H9 (cell line): ENCODE data around the gene HDDC2. TPM values are rescaled to one million over a fixed set of nuclear protein-coding genes. Genes with fewer than 3 reads are reported as not detected.

Experiments
- DNase-seq: peaks from one replicate; pipeline ENCODE4 v3.0.0-alpha.2; 2017
- H2AFZ ChIP-seq: one replicate; pipeline ENCODE4 v1.6.1; 2013; ENCODE audit warnings: mild to moderate bottlenecking, low read length, control low read depth, moderate library complexity
- H2AK5ac ChIP-seq: 2 replicates; pipeline ENCODE4 v1.6.1; 2013; ENCODE audit warnings: low read length, control low read depth, mixed read lengths; ENCODE audit not compliant: insufficient read length
- H2BK120ac ChIP-seq: one replicate; pipeline ENCODE4 v1.6.1; 2013; ENCODE audit warnings: low read depth, mild to moderate bottlenecking, low read length, control low read depth, inconsistent platforms; ENCODE audit not compliant: poor library complexity, severe bottlenecking
- H2BK12ac ChIP-seq: 2 replicates; pipeline ENCODE4 v1.6.1; 2013; ENCODE audit warnings: low read length, control low read depth, mixed read lengths, low read depth; ENCODE audit not compliant: insufficient read length
- H2BK15ac ChIP-seq: 2 replicates; pipeline ENCODE4 v1.6.1; 2013; ENCODE audit warnings: low read depth, low read length, control low read depth
- H2BK20ac ChIP-seq: one replicate; pipeline ENCODE4 v1.6.1; 2013; ENCODE audit warnings: low read depth, mild to moderate bottlenecking, low read length, control low read depth, inconsistent platforms; ENCODE audit not compliant: poor library complexity, severe bottlenecking
- H2BK5ac ChIP-seq: 2 replicates; pipeline ENCODE4 v1.6.1; 2013; ENCODE audit warnings: low read length, control low read depth, mixed read lengths; ENCODE audit not compliant: insufficient read length
- H3K14ac ChIP-seq: 2 replicates; pipeline ENCODE4 v1.6.1; 2013; ENCODE audit warnings: low read length, control low read depth; ENCODE audit not compliant: insufficient read depth
- H3K18ac ChIP-seq: 2 replicates; pipeline ENCODE4 v1.6.1; 2013; ENCODE audit warnings: low read depth, mild to moderate bottlenecking, mixed read lengths, low read length, control low read depth; ENCODE audit not compliant: insufficient read length
- H3K23ac ChIP-seq: 2 replicates; pipeline ENCODE4 v1.6.1; 2013; ENCODE audit warnings: low read length, control low read depth, mixed read lengths, low read depth; ENCODE audit not compliant: insufficient read length
- H3K23me2 ChIP-seq: 2 replicates; pipeline ENCODE4 v1.6.1; 2013; ENCODE audit warnings: low read depth, mild to moderate bottlenecking, mixed read lengths, low read length, control low read depth; ENCODE audit not compliant: insufficient read length, poor library complexity, severe bottlenecking
- H3K27ac ChIP-seq: 2 replicates; pipeline ENCODE4 v1.5.1; 2013; ENCODE audit warnings: low read length, control low read depth, mixed read lengths, low read depth; ENCODE audit not compliant: insufficient read length
- H3K27me3 ChIP-seq: 2 replicates; pipeline ENCODE4 v1.6.1; 2013; ENCODE audit warnings: low read length, control low read depth, inconsistent platforms; ENCODE audit not compliant: insufficient read depth
- H3K4ac ChIP-seq: 2 replicates; pipeline ENCODE4 v1.6.1; 2013; ENCODE audit warnings: low read depth, mild to moderate bottlenecking, control low read depth, inconsistent platforms, low read length, moderate library complexity
- H3K4me1 ChIP-seq: 2 replicates; pipeline ENCODE4 v1.6.1; 2013; ENCODE audit warnings: low read length, control low read depth, inconsistent platforms; ENCODE audit not compliant: insufficient read depth
- H3K4me2 ChIP-seq: 2 replicates; pipeline ENCODE4 v1.6.1; 2013; ENCODE audit warnings: low read length, control low read depth, mixed read lengths; ENCODE audit not compliant: insufficient read length, insufficient read depth
- H3K56ac ChIP-seq: 2 replicates; pipeline ENCODE4 v1.6.1; 2013; ENCODE audit warnings: low read depth, mild to moderate bottlenecking, mixed read lengths, low read length, control low read depth; ENCODE audit not compliant: insufficient read length
- H3K79me1 ChIP-seq: 2 replicates; pipeline ENCODE4 v1.6.1; 2013; ENCODE audit warnings: low read depth, mild to moderate bottlenecking, moderate library complexity, low read length, control low read depth, inconsistent platforms; ENCODE audit not compliant: insufficient read depth, poor library complexity, severe bottlenecking
- H3K79me2 ChIP-seq: 2 replicates; pipeline ENCODE4 v1.6.1; 2013; ENCODE audit warnings: low read length, control low read depth, inconsistent platforms; ENCODE audit not compliant: insufficient read depth
- H3K9ac ChIP-seq: 2 replicates; pipeline ENCODE4 v1.6.1; 2013; ENCODE audit warnings: low read length, control low read depth, mixed read lengths; ENCODE audit not compliant: insufficient read length; ENCODE audit errors: extremely low read depth
- H3K9me3 ChIP-seq: one replicate; pipeline ENCODE4 v1.6.1; 2013; ENCODE audit warnings: low read depth, low read length, inconsistent platforms; ENCODE audit not compliant: control insufficient read depth
- H3T11ph ChIP-seq: one replicate; pipeline ENCODE4 v1.6.1; 2013; ENCODE audit warnings: mild to moderate bottlenecking, low read length, control low read depth, inconsistent platforms
- H4K20me1 ChIP-seq: one replicate; pipeline ENCODE4 v1.6.1; 2013; ENCODE audit not compliant: control insufficient read depth, insufficient read length, insufficient read depth
- H4K5ac ChIP-seq: 2 replicates; pipeline ENCODE4 v1.6.1; 2013; ENCODE audit warnings: low read depth, mild to moderate bottlenecking, mixed read lengths, low read length, control low read depth; ENCODE audit not compliant: insufficient read length
- H4K8ac ChIP-seq: replicated peaks from 2 replicates; pipeline ENCODE4 v1.6.1; 2013; ENCODE audit warnings: low read length, control low read depth, mixed read lengths, low read depth; ENCODE audit not compliant: insufficient read length
- H4K91ac ChIP-seq: 2 replicates; pipeline ENCODE4 v1.6.1; 2013; ENCODE audit warnings: low read depth, mild to moderate bottlenecking, moderate library complexity, mixed read lengths, low read length, control low read depth; ENCODE audit not compliant: insufficient read length
- H3K27ac Mint-ChIP-seq, 3 experiments: 2 replicates in 2 of 3; 3 replicates in 1 of 3; pipeline ENCODE4 v1.8.0; 2020 to 2021; ENCODE audit warnings: mixed read lengths in 3 of 3, mild to moderate bottlenecking in 1 of 3, moderate library complexity in 1 of 3
- H3K27me3 Mint-ChIP-seq: 2 replicates; pipeline ENCODE4 v1.8.0; 2021; ENCODE audit warnings: low read depth, mild to moderate bottlenecking, moderate library complexity, mixed read lengths
- H3K36me3 Mint-ChIP-seq, 3 experiments: 2 replicates in 2 of 3; 3 replicates in 1 of 3; pipeline ENCODE4 v1.8.0; 2020 to 2021; ENCODE audit warnings: low read depth in 3 of 3, mixed read lengths in 3 of 3; ENCODE audit not compliant: insufficient read depth in 1 of 3
- H3K4me1 Mint-ChIP-seq, 2 experiments: 2 replicates each; pipeline ENCODE4 v1.8.0; 2020; ENCODE audit warnings: mixed read lengths in 2 of 2
- H3K4me3 Mint-ChIP-seq, 2 experiments: 2 replicates in 1 of 2; 3 replicates in 1 of 2; pipeline ENCODE4 v1.8.0; 2020 to 2021; ENCODE audit warnings: mild to moderate bottlenecking in 2 of 2, mixed read lengths in 2 of 2, moderate library complexity in 1 of 2
- H3K9me3 Mint-ChIP-seq, 2 experiments: 2 replicates in 1 of 2; 3 replicates in 1 of 2; pipeline ENCODE4 v1.8.0; 2020; ENCODE audit warnings: mild to moderate bottlenecking in 2 of 2, mixed read lengths in 2 of 2, moderate library complexity in 1 of 2
- CTCF ChIP-seq: fragments of 200-600 bp; sonication (generic); conservative IDR thresholded peaks from 3 replicates; pipeline ENCODE4 v1.8.0; 2021; ENCODE audit warnings: antibody characterized with exemption, mild to moderate bottlenecking
- WGBS: extraction: QIAGEN DNeasy Blood & Tissue Kit; methylation state at CpG from one replicate; pipeline ENCODE4 v1.1.7; 2013; ENCODE audit warnings: missing lambda C conversion rate, low lambda C conversion rate, mixed read lengths; ENCODE audit not compliant: insufficient read length; ENCODE audit errors: extremely low coverage; 5-methylcytosine and 5-hydroxymethylcytosine counted together
- total RNA-seq: library from RNA; stranded (reverse); gene quantifications from 2 replicates; pipeline ENCODE4 v1.2.1, GENCODE V29; 2021

HDDC2 gene
- total RNA-seq, 1 experiment from 2014 or later = 77.8 TPM

GRCh38 chr6:125277838-125278237, 23.9 kb downstream of the HDDC2 start:
- Histone ChIP-seq H3K79me2 (no peaks in the 10 kb centered on the region), H2BK20ac (no peak overlapping the region), H2AFZ (no peak overlapping the region), H3K23ac (no peak overlapping the region), H3T11ph (no peak overlapping the region), H4K91ac (no peak overlapping the region), H4K20me1 (no peaks in the 10 kb centered on the region), H2BK12ac (no peak overlapping the region), H3K14ac (no peak overlapping the region), H3K9me3 (no peaks in the 10 kb centered on the region), H3K23me2 (no peaks in the 10 kb centered on the region), H3K79me1 (no peaks in the 10 kb centered on the region), H2AK5ac (no peak overlapping the region), H4K8ac (no peak overlapping the region), H2BK120ac (no peak overlapping the region), H3K27ac (no peak overlapping the region), H2BK5ac (no peak overlapping the region), H3K27me3 (no peaks in the 10 kb centered on the region), H2BK15ac (no peak overlapping the region), H3K4ac (no peak overlapping the region), H4K5ac (no peak overlapping the region), H3K9ac (no peak overlapping the region), H3K18ac (no peak overlapping the region), H3K4me2 (no peak overlapping the region), H3K56ac (no peak overlapping the region), H3K4me1 (no peaks in the 10 kb centered on the region)
- Mint-ChIP-seq H3K4me3 (no peak overlapping the region), H3K4me1 (peaks cover 18 to 20% of the 10 kb centered on the region in 2 experiments), H3K36me3 (peaks cover 37 to 45% (median 38%) of the 10 kb centered on the region in 3 experiments), H3K9me3 (peaks cover 7 to 14% of the 10 kb centered on the region in 2 experiments), H3K27me3 (no peaks in the 10 kb centered on the region), H3K27ac (no peak overlapping the region)
- DNase-seq = no peak
- WGBS = no CpG with 5 or more reads among the region's 1 CpG
- no peak for TF ChIP-seq CTCF
